Measurements from ENCODE around the gene PBX3.

The PBX3 gene

DNA sequence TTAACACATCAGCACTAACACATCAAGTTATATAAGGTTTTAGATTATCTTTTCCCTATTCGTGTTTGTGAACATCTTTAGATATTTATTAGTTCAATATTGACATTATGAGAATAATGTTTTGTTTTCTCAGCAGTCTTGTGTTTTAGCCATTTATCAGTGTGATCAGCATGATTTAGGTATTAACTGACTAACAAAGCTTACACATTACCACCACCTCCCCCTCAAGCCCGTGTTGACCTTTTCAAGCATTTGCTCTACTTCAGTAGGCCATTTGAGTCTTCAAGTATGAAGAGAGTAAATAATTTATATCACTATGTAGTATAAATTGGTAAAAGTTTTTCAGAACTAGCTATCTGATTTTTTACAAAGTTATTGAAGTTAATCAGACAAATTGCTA lies 6.9 kb downstream of the PBX3 start:
- no peak overlapping the region for H3K4me3 ChIP-seq (ENCODE audit: low read depth, low read length)
- no peak for DNase-seq (ENCODE audit: low read depth)
- no peak for TF ChIP-seq CTCF (IDR thresholded peaks at IDR 0.05; ENCODE audit: control insufficient read depth, extremely low read depth, insufficient read depth)

GRCh38 chr9:125755340-125755739 lies 8.2 kb downstream of the PBX3 start:
- DNase-seq (ENCODE audit: low read depth): no peak
- TF ChIP-seq CTCF (IDR thresholded peaks at IDR 0.05; ENCODE audit: control insufficient read depth, extremely low read depth, insufficient read depth): no peak
- H3K4me3 ChIP-seq (ENCODE audit: low read depth, low read length): no peak overlapping the region

DNA sequence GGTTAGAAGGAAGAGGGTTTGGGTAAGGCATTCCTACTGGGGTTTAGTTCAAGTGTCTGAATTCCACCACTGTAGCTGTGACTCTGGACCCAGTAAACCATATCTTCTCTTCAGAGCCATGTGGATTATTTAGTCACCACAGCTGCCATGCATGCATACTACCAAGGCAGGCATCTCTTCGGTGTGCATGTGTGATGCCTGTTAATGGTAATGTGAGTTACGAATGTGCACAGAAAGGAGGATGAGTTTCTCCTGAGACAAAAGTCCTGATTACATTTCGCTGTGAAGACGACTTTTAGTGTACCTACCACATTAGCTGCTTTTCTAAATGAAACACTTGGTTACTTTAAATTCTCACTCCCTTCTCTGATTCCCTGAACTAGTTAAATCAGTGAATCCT lies 9.3 kb downstream of the PBX3 start:
- TF ChIP-seq CTCF (IDR thresholded peaks at IDR 0.05; ENCODE audit: control insufficient read depth, extremely low read depth, insufficient read depth): no peak
- DNase-seq (ENCODE audit: low read depth): no peak
- H3K4me3 ChIP-seq (ENCODE audit: low read depth, low read length): no peak overlapping the region

- H3K4me3 ChIP-seq (ENCODE audit: low read depth, low read length): no peak overlapping the region
- no peak for TF ChIP-seq CTCF (IDR thresholded peaks at IDR 0.05; ENCODE audit: control insufficient read depth, extremely low read depth, insufficient read depth)
- DNase-seq (ENCODE audit: low read depth): no peak
Measured at GRCh38 chr9:125757834-125758233, 10.7 kb downstream of the PBX3 start.

- no peak overlapping the region for H3K4me3 ChIP-seq (ENCODE audit: low read depth, low read length)
- peak; percentile 22 for TF ChIP-seq CTCF (IDR thresholded peaks at IDR 0.05; ENCODE audit: control insufficient read depth, extremely low read depth, insufficient read depth)
- DNase-seq (ENCODE audit: low read depth): no peak
Measured at GRCh38 chr9:125758986-125759763, 12.0 kb downstream of the PBX3 start.

DNA sequence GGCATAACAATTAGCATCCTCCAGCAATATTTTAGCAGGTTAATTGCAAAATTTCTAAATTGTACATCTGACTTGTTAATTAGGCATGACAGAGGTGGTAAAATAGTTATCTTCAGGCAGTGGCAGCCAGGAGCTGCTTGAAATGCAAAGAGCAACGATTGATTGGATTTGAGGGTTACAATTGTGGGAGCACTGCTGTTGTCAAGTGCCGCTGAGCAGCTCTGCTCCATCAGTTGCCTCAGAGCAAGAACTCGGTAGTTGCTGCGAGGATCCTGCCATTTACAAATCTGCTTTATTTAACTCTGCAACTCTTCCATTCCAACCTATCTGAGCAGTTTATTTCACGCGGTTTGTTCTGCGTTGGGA lies 12.6 kb downstream of the PBX3 start:
- H3K4me3 ChIP-seq (ENCODE audit: low read depth, low read length): no peak overlapping the region
- no peak for DNase-seq (ENCODE audit: low read depth)
- no peak for TF ChIP-seq CTCF (IDR thresholded peaks at IDR 0.05; ENCODE audit: control insufficient read depth, extremely low read depth, insufficient read depth)

DNA sequence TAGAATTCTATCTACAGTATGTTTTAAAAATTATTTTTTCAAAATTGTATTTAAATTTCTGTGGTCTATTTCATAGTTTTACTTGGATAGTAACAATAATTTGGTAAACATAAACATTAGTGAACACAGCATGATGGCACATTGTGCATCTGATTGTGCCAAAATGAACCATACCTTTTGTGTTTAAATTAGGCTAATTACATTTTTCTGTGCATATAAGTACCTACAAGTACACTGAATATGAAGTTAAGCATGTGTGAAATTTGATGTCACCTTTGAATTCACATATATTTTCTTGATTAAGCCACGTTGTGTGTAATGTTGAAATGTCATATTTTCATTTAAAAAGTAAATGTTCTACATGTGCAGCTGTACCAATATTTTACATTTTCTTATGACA lies 13.4 kb downstream of the PBX3 start:
- no peak for TF ChIP-seq CTCF (IDR thresholded peaks at IDR 0.05; ENCODE audit: control insufficient read depth, extremely low read depth, insufficient read depth)
- DNase-seq (ENCODE audit: low read depth): no peak
- H3K4me3 ChIP-seq (ENCODE audit: low read depth, low read length): no peak overlapping the region
